HCT116 (cell line): ENCODE measurements around the gene ORMDL3.

Experiments
- CEBPB ChIP-seq: IDR thresholded peaks from 2 replicates; pipeline ENCODE4 v1.6.1; 2012; ENCODE audit warnings: low read depth
- ELF1 ChIP-seq: IDR thresholded peaks from 2 replicates; pipeline ENCODE4 v1.6.1; 2012; ENCODE audit warnings: low read depth, borderline replicate concordance
- EZH2 ChIP-seq: fragments of 200-600 bp; sonication (generic); IDR thresholded peaks from 2 replicates; pipeline ENCODE4 v1.6.1; 2017; ENCODE audit warnings: antibody characterized with exemption, mixed run types
- EZH2phosphoT487 ChIP-seq: fragments of 200-600 bp; IDR thresholded peaks from 2 replicates; pipeline ENCODE4 v1.6.1; 2018; ENCODE audit warnings: antibody characterized with exemption, borderline replicate concordance
- JUND ChIP-seq: IDR thresholded peaks from 2 replicates; pipeline ENCODE4 v1.6.1; 2012
- POLR2A ChIP-seq: IDR thresholded peaks from 2 replicates; pipeline ENCODE4 v1.7.0; 2011; ENCODE audit warnings: borderline replicate concordance; ENCODE audit not compliant: insufficient read depth, insufficient read length; ENCODE audit errors: extremely low read depth
- POLR2AphosphoS5 ChIP-seq: IDR thresholded peaks from 2 replicates; pipeline ENCODE4 v1.6.1; 2011; ENCODE audit warnings: mild to moderate bottlenecking, low read depth, low read length, moderate library complexity
- RAD21 ChIP-seq: IDR thresholded peaks from 2 replicates; pipeline ENCODE4 v1.6.1; 2012; ENCODE audit warnings: low read depth, mild to moderate bottlenecking
- REST ChIP-seq: IDR thresholded peaks from 2 replicates; pipeline ENCODE4 v1.6.1; 2012; ENCODE audit warnings: low read depth
- SP1 ChIP-seq: IDR thresholded peaks from 2 replicates; pipeline ENCODE4 v1.6.1; 2012; ENCODE audit warnings: low read depth
- SRF ChIP-seq: IDR thresholded peaks from 2 replicates; pipeline ENCODE4 v1.6.1; 2012; ENCODE audit warnings: low read depth
- YY1 ChIP-seq: IDR thresholded peaks from 2 replicates; pipeline ENCODE4 v1.6.1; 2011; ENCODE audit warnings: low read length, low read depth, moderate library complexity, mild to moderate bottlenecking; ENCODE audit not compliant: insufficient replicate concordance; ENCODE audit errors: extremely low read depth
- ZNF274 ChIP-seq: fragments of 200-500 bp; sonication (Bioruptor generic); IDR thresholded peaks from 2 replicates; pipeline ENCODE4 v1.6.1; 2014; ENCODE audit warnings: mild to moderate bottlenecking, low read depth, low read length, inconsistent platforms
- TF ChIP-seq, protein P1 (sequence below), 3 experiments: fragments of 200-600 bp in 1 of 3; sonication (generic) in 1 of 3; IDR thresholded peaks in 2 of 3; conservative IDR thresholded peaks in 1 of 3; 2 replicates each; pipeline ENCODE4 v1.5.1; 2012 to 2017; ENCODE audit warnings: low read depth in 2 of 3, low read length in 2 of 3, antibody characterized with exemption in 1 of 3, borderline replicate concordance in 1 of 3, control low read depth in 1 of 3, mild to moderate bottlenecking in 1 of 3, mixed read lengths in 1 of 3, mixed run types in 1 of 3, moderate library complexity in 1 of 3; ENCODE audit not compliant: insufficient read depth in 1 of 3

- TF ChIP-seq, protein P1, sequence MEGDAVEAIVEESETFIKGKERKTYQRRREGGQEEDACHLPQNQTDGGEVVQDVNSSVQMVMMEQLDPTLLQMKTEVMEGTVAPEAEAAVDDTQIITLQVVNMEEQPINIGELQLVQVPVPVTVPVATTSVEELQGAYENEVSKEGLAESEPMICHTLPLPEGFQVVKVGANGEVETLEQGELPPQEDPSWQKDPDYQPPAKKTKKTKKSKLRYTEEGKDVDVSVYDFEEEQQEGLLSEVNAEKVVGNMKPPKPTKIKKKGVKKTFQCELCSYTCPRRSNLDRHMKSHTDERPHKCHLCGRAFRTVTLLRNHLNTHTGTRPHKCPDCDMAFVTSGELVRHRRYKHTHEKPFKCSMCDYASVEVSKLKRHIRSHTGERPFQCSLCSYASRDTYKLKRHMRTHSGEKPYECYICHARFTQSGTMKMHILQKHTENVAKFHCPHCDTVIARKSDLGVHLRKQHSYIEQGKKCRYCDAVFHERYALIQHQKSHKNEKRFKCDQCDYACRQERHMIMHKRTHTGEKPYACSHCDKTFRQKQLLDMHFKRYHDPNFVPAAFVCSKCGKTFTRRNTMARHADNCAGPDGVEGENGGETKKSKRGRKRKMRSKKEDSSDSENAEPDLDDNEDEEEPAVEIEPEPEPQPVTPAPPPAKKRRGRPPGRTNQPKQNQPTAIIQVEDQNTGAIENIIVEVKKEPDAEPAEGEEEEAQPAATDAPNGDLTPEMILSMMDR (IDR thresholded peaks at IDR 0.05 in 2 of 3, conservative IDR thresholded peaks at IDR 0.05 in 1 of 3; ENCODE audit: borderline replicate concordance in 1 of 3, insufficient read depth in 1 of 3, low read depth in 2 of 3, low read length in 2 of 3) = no peak
- TF ChIP-seq RAD21 (no peak), POLR2AphosphoS5 (no peak), ZNF274 (no peak), CEBPB (no peak), POLR2A (no peak), ELF1 (no peak), SRF (no peak), EZH2 (no peak), REST (no peak), JUND (no peak), EZH2phosphoT487 (no peak), YY1 (no peak), SP1 (no peak)
Observed at GRCh38 chr17:39903158-39903884, 24.1 kb downstream of the ORMDL3 start.
